HCT116 (cell line): Measurements from ENCODE around the gene HMGCL. TPM values are rescaled to one million over a fixed set of nuclear protein-coding genes. Genes with fewer than 3 reads are reported as not detected.
A peak's percentile ranks its signal among the peaks of the same experiment; 100 is the strongest.
"Not testable (repeated sequence)": the region's sequence is repeated elsewhere in the genome, so short reads cannot be mapped to it uniquely, and the experiment has no call there.

Experiments
- ATAC-seq: fragments of 200-7000 bp; cut with Tn5 transposase; 2 replicates; pipeline ENCODE4 v1.9.1; 2020; ENCODE audit warnings: mild to moderate bottlenecking, moderate library complexity
- BruUV-seq: library from RNA; stranded (reverse); fragments of 400-500 nt; replicated peaks from 2 replicates; lab custom pipeline; 2021; lab: Mats Ljungman, UMichigan
- CTCF ChIA-PET: fragments of 300-600 bp; sonication (Branson Sonifier 250); formaldehyde crosslinking; loops from one replicate; lab custom pipeline; 2021; ENCODE audit warnings: antibody characterized with exemption; lab: Charles Lee
- POLR2A ChIA-PET: fragments of 300-600, 350-600 bp; sonication (Branson Sonifier 250); formaldehyde crosslinking; loops from one replicate; lab custom pipeline; 2021; ENCODE audit warnings: antibody characterized with exemption; lab: Charles Lee
- RAD21 ChIA-PET, 2 experiments: fragments of 300-600 bp; sonication (Branson Sonifier 250); formaldehyde crosslinking; loops; one replicate each; lab custom pipeline; 2023; ENCODE audit warnings: low total read pairs in 2 of 2; ENCODE audit not compliant: uncharacterized antibody in 2 of 2, unreplicated experiment in 2 of 2, low non-redundant PET in 1 of 2; lab: Charles Lee
- DNase-seq: peaks from one replicate; pipeline ENCODE4 v3.0.0-alpha.2; 2010; ENCODE audit warnings: low read depth, low spot score
- H2AFZ ChIP-seq: fragments of 200-600 bp; shearing (Covaris generic), sonication (generic); 2 replicates; pipeline ENCODE4 v1.6.1; 2017; ENCODE audit warnings: low read depth, mixed run types, mixed read lengths, antibody characterized with exemption, low read length; ENCODE audit not compliant: poor library complexity, severe bottlenecking
- H3K27ac ChIP-seq: 2 replicates; pipeline ENCODE4 v1.5.1; 2012; ENCODE audit warnings: low read depth, low read length
- H3K27me3 ChIP-seq: fragments of 200-600 bp; sonication (generic); 2 replicates; pipeline ENCODE4 v1.6.1; 2016; ENCODE audit warnings: mixed run types, low read length, mixed read lengths; ENCODE audit not compliant: insufficient read depth
- H3K36me3 ChIP-seq, 2 experiments: fragments of 200-500 bp in 1 of 2; fragments of 200-600 bp in 1 of 2; sonication (Bioruptor generic) in 1 of 2; sonication (generic) in 1 of 2; 2 replicates each; pipeline versions ENCODE4 v1.5.1 to v1.6.1; 2014 to 2016; ENCODE audit warnings: low read length in 2 of 2, inconsistent platforms in 1 of 2, mixed read lengths in 1 of 2, mixed run types in 1 of 2; ENCODE audit not compliant: insufficient read depth in 2 of 2, control insufficient read depth in 1 of 2
- H3K4me1 ChIP-seq, 2 experiments: fragments of 200-600 bp in 1 of 2; sonication (generic) in 1 of 2; 2 replicates each; pipeline versions ENCODE4 v1.5.1 to v1.6.1; 2012 to 2017; ENCODE audit warnings: low read length in 2 of 2, inconsistent platforms in 1 of 2, mild to moderate bottlenecking in 1 of 2, mixed read lengths in 1 of 2, mixed run types in 1 of 2, moderate library complexity in 1 of 2; ENCODE audit not compliant: insufficient read depth in 2 of 2, control insufficient read depth in 1 of 2
- H3K4me2 ChIP-seq: fragments of 200-600 bp; sonication (generic); 2 replicates; pipeline ENCODE4 v1.6.1; 2017; ENCODE audit warnings: mixed run types, low read length, mixed read lengths
- H3K4me3 ChIP-seq, 2 experiments: fragments of 200-600 bp in 1 of 2; sonication (generic) in 1 of 2; replicated peaks in 1 of 2; 2 replicates each; pipeline ENCODE4 v1.5.1; 2011 to 2016; ENCODE audit warnings: low read length in 2 of 2, control low read depth in 1 of 2, low read depth in 1 of 2, mild to moderate bottlenecking in 1 of 2, mixed read lengths in 1 of 2, mixed run types in 1 of 2
- H3K79me2 ChIP-seq: fragments of 200-600 bp; sonication (generic); 2 replicates; pipeline ENCODE4 v1.6.1; 2017; ENCODE audit warnings: mild to moderate bottlenecking, mixed run types, low read length, moderate library complexity, mixed read lengths; ENCODE audit not compliant: insufficient read depth
- H3K9ac ChIP-seq: fragments of 200-600 bp; sonication (generic); 2 replicates; pipeline ENCODE4 v1.6.1; 2016; ENCODE audit warnings: low read length, mixed read lengths
- H3K9me2 ChIP-seq: fragments of 200-600 bp; sonication (generic), shearing (Covaris generic); 2 replicates; pipeline ENCODE4 v1.6.1; 2017; ENCODE audit warnings: mixed run types, mild to moderate bottlenecking, moderate library complexity; ENCODE audit not compliant: insufficient read depth
- H3K9me3 ChIP-seq, 2 experiments: fragments of 200-500 bp in 1 of 2; fragments of 200-600 bp in 1 of 2; sonication (Bioruptor generic) in 1 of 2; sonication (generic) in 1 of 2; 2 replicates each; pipeline ENCODE4 v1.6.1; 2014 to 2017; ENCODE audit warnings: low read length in 2 of 2, mixed read lengths in 2 of 2, inconsistent platforms in 1 of 2, low read depth in 1 of 2, mild to moderate bottlenecking in 1 of 2, mixed run types in 1 of 2, moderate library complexity in 1 of 2; ENCODE audit not compliant: control insufficient read depth in 1 of 2, insufficient read depth in 1 of 2
- H4K20me1 ChIP-seq: fragments of 200-600 bp; sonication (generic), shearing (Covaris generic); 2 replicates; pipeline ENCODE4 v1.6.1; 2017; ENCODE audit warnings: mixed run types, mild to moderate bottlenecking, moderate library complexity; ENCODE audit not compliant: insufficient read depth
- CBX3 ChIP-seq: IDR thresholded peaks from 2 replicates; pipeline ENCODE4 v1.6.1; 2012; ENCODE audit warnings: low read depth
- CEBPB ChIP-seq: IDR thresholded peaks from 2 replicates; pipeline ENCODE4 v1.6.1; 2012; ENCODE audit warnings: low read depth
- ELF1 ChIP-seq: IDR thresholded peaks from 2 replicates; pipeline ENCODE4 v1.6.1; 2012; ENCODE audit warnings: low read depth, borderline replicate concordance
- EZH2phosphoT487 ChIP-seq: fragments of 200-600 bp; IDR thresholded peaks from 2 replicates; pipeline ENCODE4 v1.6.1; 2018; ENCODE audit warnings: antibody characterized with exemption, borderline replicate concordance
- FOSL1 ChIP-seq: IDR thresholded peaks from 2 replicates; pipeline ENCODE4 v1.6.1; 2012; ENCODE audit warnings: low read depth
- POLR2A ChIP-seq: IDR thresholded peaks from 2 replicates; pipeline ENCODE4 v1.7.0; 2011; ENCODE audit warnings: borderline replicate concordance; ENCODE audit not compliant: insufficient read depth, insufficient read length; ENCODE audit errors: extremely low read depth
- POLR2AphosphoS5 ChIP-seq: IDR thresholded peaks from 2 replicates; pipeline ENCODE4 v1.6.1; 2011; ENCODE audit warnings: mild to moderate bottlenecking, low read depth, low read length, moderate library complexity
- RAD21 ChIP-seq: IDR thresholded peaks from 2 replicates; pipeline ENCODE4 v1.6.1; 2012; ENCODE audit warnings: low read depth, mild to moderate bottlenecking
- SRF ChIP-seq: IDR thresholded peaks from 2 replicates; pipeline ENCODE4 v1.6.1; 2012; ENCODE audit warnings: low read depth
- TCF7L2 ChIP-seq: IDR thresholded peaks from 2 replicates; pipeline ENCODE4 v1.7.0; 2011; ENCODE audit warnings: borderline replicate concordance, inconsistent platforms; ENCODE audit not compliant: insufficient read depth, insufficient read length; ENCODE audit errors: extremely low read depth
- ZNF274 ChIP-seq: fragments of 200-500 bp; sonication (Bioruptor generic); IDR thresholded peaks from 2 replicates; pipeline ENCODE4 v1.6.1; 2014; ENCODE audit warnings: mild to moderate bottlenecking, low read depth, low read length, inconsistent platforms
- intact Hi-C: fragments of 100-400 bp; cut with micrococcal nuclease; formaldehyde crosslinking; loops from 2 replicates; pipeline ENCODE4 v1.10.0; 2022
- total RNA-seq: library from RNA; stranded (reverse); gene quantifications from one replicate; pipeline ENCODE4 v1.2.1, GENCODE V29; 2021; ENCODE audit not compliant: unreplicated experiment
- TF ChIP-seq, protein P1 (sequence below): IDR thresholded peaks from 2 replicates; pipeline ENCODE4 v1.6.1; 2011; ENCODE audit warnings: mild to moderate bottlenecking, low read length, moderate library complexity; ENCODE audit not compliant: insufficient replicate concordance; ENCODE audit errors: extremely low read depth

Gene HMGCL
- total RNA-seq, 1 experiment from 2014 or later = 36.2 TPM

GRCh38 chr1:23848673-23849616, 23.7 kb upstream of the HMGCL start (continued):
- TF ChIP-seq ZNF274 = no peak
- TF ChIP-seq, all 23 proteins: peak for 0

DNA sequence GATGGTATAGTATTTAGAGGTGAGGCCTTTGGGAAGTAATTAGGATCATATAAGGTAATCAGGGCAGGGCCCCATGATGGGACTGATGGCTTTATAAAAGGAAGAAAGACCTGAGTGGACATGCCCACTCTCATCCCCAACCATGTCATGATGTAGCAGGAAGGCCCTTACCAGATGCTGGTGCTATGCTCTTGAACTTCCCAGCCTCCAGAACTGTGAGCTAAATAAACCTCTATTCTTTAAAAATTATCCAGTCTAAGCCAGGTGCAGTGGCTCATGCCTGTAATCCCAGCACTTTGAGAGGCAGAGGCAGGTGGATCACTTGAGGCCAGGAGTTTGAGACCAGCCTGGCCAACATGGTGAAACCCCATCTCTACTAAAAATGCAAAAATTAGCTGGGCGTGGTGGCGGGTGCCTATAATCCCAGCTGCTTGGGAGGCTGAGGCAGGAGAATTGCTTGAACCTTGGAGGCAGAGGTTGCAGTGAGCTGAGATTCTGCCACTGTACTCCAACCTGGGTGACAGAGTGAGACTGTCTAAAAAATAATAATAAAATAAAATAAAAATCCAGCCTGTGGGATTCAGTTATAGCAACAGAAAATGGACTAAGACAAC, 22.4 kb upstream of the HMGCL start:
- H3K9me3 ChIP-seq, H2AFZ ChIP-seq, CTCF ChIA-PET, ATAC-seq, H3K9ac ChIP-seq, DNase-seq, H3K4me2 ChIP-seq, H4K20me1 ChIP-seq, RAD21 ChIA-PET, POLR2A ChIA-PET, H3K79me2 ChIP-seq, intact Hi-C loops, H3K27ac ChIP-seq, BruUV-seq, H3K9me2 ChIP-seq, H3K27me3 ChIP-seq, H3K4me1 ChIP-seq, H3K4me3 ChIP-seq: not testable (repeated sequence)
- peaks cover 8 to 30% of the 10 kb centered on the region in 2 experiments; a peak in 3 of 4 replicates for H3K36me3 ChIP-seq
- peak; percentile 85; the same call in 1 of the 2 replicates for TF ChIP-seq CBX3

DNA sequence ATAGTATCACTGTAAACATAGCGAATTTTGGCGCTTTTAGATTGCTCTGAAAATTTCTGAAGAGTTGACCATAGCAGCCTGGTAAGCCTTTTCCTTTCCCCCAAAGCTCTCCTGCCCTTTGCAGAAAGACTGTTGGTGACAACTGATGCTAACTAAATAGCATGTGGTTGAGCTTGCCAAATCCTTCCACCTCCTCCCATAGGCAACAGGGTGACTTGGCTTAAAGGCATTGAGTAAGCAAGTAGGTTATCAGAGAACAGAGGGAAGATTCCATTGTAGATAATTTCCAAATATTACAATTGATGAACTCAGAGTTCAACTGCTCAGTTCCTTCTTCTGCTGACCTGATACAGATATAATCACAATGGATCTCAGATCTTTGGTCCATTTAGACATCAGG, 19.9 kb upstream of the HMGCL start:
- no peaks in the 10 kb centered on the region for H4K20me1 ChIP-seq
- H3K4me1 ChIP-seq = peaks cover 0 to 7% of the 10 kb centered on the region in 2 experiments; a peak in 2 of 4 replicates
- ChIA-PET RAD21 (no interaction called here), CTCF (no interaction called here), POLR2A (no interaction called here)
- no peak overlapping the region for H3K4me2 ChIP-seq
- H3K9ac ChIP-seq = no peak overlapping the region
- no peak overlapping the region for H3K4me3 ChIP-seq
- BruUV-seq = no TSS peak
- H3K36me3 ChIP-seq = peaks cover 8 to 30% of the 10 kb centered on the region in 2 experiments; a peak in 3 of 4 replicates
- intact Hi-C loops = no loop called here
- H2AFZ ChIP-seq = no peak overlapping the region
- no peaks in the 10 kb centered on the region for H3K9me2 ChIP-seq
- no peaks in the 10 kb centered on the region for H3K27me3 ChIP-seq
- peaks cover 0 to 3% of the 10 kb centered on the region in 2 experiments; a peak in 1 of 4 replicates for H3K9me3 ChIP-seq
- ATAC-seq = no peak
- H3K79me2 ChIP-seq = no peaks in the 10 kb centered on the region
- DNase-seq = no peak
- H3K27ac ChIP-seq = no peak overlapping the region
- no peak for TF ChIP-seq SRF
- TF ChIP-seq ELF1 = no peak
- TF ChIP-seq EZH2phosphoT487 = no peak
- TF ChIP-seq CEBPB = no peak
- TF ChIP-seq FOSL1 = no peak
- no peak for TF ChIP-seq POLR2AphosphoS5
- TF ChIP-seq POLR2A = no peak
- TF ChIP-seq TCF7L2 = no peak
- TF ChIP-seq, protein P1, sequence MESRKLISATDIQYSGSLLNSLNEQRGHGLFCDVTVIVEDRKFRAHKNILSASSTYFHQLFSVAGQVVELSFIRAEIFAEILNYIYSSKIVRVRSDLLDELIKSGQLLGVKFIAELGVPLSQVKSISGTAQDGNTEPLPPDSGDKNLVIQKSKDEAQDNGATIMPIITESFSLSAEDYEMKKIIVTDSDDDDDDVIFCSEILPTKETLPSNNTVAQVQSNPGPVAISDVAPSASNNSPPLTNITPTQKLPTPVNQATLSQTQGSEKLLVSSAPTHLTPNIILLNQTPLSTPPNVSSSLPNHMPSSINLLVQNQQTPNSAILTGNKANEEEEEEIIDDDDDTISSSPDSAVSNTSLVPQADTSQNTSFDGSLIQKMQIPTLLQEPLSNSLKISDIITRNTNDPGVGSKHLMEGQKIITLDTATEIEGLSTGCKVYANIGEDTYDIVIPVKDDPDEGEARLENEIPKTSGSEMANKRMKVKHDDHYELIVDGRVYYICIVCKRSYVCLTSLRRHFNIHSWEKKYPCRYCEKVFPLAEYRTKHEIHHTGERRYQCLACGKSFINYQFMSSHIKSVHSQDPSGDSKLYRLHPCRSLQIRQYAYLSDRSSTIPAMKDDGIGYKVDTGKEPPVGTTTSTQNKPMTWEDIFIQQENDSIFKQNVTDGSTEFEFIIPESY = no peak
- TF ChIP-seq RAD21 = no peak
